GM18502 (cell line): ENCODE data around the gene MET.

Experiments used
- ATAC-seq: cut with Tn5 transposase; IDR thresholded peaks from one replicate; pipeline ENCODE4 v1.9.1; 2021; ENCODE audit warnings: mild to moderate bottlenecking; ENCODE audit not compliant: unreplicated experiment, poor library complexity

Gene MET

DNA sequence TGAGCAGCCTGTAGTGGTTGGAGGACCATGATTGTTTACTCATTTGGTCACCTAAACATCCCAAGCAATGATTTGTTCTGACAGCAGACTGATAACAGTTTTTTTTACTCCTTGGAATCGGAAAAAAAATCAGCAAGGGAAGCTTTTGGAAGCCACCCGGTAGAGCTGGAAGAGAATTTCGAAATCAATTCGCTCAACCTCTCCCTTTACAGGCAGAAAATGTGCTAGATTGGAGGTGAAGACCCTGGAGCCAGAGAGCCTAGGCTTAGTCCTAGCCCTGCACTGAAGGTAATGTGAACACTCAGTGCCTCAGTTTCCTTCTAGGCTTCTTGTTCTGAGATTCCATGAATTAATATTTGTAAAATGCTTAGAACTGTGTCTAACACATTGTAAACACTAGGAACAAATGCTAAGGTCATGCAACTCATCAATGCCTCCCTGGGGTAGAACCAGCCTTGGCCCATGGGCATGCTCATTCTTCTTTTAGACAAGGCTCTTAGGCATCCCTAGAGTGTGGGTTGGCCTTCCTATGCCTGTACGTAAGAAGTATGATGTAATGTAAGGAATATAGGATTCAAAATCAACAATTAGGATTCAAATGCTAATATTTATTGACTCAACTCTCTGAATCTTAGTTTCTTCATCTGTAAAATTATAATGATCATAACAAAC, 52.7 kb downstream of the MET start:
- ATAC-seq: no peak

DNA sequence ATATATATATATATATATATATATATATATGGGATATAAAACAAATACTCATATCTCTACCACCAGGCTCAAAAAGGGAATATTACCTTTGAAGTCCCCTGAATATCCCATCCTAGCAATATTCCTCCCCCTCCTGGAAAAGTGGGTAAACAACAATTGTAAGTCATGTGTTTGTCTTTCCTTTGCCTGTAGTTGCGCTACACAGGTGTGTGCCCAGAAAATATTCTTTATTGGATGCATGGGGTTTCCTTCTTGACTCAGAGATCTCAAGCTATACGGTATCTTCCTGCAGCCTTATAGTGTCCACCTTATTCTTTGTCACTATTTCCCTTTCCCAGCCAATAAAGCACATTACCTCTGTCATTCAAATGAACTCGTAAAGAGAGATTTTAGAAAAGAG, 54.2 kb downstream of the MET start:
- ATAC-seq: no peak

DNA sequence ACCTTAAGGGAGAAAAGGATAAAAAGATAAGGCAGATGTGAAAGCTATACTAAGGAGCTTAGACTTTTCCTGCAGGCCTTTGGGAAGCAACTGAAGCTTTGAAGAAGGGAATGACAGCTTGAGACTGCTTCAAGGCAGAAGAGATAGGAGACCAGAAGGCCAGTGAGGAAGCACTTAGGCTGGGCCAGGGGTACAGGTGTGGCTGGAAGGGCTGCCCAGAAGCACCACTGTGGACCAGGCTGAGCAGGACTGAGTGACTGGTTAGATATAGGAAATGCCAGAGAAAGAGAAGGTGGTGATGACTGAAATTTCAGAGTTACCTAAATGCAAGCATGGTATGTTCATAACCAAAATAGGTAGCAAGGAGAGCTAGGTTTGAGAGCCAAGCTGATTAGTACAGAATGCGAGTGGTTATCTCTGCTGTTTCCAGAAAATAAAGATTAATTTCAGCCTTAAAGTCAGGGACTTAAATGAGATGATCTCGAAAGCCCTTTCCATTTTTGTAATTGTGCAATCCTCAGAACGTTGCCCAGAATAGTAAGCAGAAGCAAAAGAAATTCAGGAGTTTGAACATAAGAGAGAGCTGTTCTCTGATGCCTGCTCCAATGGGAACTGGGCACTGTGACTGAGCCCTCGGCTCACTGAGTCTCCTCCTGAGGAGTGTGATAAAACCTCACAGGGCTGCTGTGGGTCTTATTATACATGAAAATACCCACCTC, 54.9 kb downstream of the MET start:
- no peak for ATAC-seq

DNA sequence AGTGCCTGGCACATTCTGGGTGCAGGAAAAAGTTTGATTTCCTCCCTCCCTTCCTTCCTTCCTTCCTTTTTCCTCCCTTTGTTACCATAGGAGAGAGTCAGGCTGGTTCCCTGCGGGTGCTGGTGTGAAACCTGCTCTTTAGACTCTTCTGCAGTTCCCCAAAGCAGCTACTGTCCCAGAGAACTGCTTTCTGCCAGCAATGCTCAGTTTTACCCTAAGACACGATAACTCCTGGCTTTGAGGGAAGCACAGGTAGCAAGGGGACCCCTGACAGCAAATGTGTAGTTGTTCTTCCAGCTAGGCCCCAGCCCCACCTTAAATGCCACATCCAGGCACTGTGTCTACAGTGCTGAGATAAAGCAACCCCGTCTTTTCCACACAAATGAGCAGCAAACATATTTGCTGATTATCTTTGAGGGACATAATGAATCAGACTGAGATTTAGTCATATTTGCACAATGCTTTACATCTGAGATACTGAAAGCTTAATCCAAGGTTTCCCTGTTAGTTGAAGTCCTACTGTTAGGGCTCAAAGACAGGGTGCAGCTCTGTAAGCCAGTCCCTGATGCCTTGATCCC, 55.5 kb downstream of the MET start:
- ATAC-seq: no peak

DNA sequence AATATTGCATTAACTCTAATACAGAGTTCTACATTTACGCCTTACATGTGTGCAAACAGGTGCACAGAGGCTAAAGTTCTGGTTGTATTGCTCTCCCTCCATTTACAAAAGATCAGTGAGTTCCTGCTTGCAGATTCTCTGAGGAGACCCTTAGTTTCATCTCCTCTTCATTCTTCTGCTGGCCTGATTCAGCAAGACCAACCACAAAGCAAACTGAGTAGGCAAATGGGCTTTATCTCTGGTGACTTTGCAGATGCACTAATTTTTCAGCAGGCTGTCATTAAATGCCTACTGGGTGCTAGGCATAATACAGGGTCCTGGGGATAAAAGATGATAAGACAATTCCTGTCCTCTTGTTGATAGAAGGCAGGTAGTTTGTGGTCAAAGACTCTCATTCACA, 56.4 kb downstream of the MET start:
- ATAC-seq: no peak

DNA sequence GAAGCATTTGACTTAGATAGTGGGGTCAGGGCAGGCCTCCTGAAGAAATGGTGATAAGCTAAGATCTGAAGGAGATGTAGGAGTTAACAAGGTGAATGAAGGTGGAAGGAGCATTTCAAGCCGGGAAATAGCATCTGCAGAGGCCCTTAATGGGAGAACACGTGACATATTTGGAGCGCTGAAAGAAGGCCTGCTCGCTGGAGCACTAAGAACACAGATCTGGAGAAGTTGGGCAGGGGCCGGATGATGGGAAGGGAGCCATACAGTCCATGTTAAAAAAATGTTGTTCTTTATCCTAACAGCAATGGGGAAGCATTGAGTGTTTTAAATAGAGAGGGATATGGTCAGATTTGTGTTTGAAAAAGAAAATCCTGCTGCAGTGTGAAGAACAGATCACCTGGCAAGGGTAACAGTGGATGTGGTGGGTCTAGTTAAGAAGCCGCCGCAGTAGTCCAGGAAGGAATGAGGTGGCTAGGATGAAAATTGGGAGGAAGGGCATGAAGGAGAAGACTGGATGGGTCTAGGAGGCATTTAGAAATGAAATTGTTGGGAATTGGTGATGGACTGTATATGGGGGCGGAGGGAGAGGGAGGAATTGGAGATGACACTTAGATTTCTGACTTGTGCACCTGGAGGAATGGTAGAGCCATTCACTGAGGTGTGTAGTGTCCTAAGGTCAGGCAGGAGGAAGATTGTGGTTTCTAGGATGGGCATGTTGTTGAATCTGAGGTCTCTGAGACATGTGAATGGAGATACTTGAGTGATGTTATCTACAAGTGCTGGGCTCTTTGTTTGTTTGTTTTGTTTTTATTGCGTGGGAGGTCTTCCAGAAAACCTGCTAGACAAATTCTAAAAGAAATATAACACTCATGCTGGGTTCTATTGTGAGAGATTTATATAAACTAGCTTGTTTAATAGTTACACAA, 58.4 kb downstream of the MET start:
- no peak for ATAC-seq

DNA sequence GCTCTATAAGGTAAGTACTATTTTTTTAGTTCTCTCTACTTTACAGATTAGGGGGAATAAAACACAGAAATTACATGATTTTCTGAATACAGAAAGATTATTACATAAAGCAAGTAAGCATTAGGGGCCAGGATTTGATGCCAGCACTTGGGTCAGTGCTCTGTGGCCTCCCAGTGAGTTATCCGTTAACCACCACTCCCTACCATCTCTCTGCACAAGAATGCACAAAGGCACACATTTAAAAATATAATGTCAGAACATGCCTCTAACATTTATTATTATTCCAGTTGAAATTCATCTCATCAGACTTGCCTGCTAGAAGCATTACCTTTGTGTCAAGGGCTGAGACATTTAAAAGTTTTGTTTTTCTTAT, 59.0 kb downstream of the MET start:
- ATAC-seq: no peak

DNA sequence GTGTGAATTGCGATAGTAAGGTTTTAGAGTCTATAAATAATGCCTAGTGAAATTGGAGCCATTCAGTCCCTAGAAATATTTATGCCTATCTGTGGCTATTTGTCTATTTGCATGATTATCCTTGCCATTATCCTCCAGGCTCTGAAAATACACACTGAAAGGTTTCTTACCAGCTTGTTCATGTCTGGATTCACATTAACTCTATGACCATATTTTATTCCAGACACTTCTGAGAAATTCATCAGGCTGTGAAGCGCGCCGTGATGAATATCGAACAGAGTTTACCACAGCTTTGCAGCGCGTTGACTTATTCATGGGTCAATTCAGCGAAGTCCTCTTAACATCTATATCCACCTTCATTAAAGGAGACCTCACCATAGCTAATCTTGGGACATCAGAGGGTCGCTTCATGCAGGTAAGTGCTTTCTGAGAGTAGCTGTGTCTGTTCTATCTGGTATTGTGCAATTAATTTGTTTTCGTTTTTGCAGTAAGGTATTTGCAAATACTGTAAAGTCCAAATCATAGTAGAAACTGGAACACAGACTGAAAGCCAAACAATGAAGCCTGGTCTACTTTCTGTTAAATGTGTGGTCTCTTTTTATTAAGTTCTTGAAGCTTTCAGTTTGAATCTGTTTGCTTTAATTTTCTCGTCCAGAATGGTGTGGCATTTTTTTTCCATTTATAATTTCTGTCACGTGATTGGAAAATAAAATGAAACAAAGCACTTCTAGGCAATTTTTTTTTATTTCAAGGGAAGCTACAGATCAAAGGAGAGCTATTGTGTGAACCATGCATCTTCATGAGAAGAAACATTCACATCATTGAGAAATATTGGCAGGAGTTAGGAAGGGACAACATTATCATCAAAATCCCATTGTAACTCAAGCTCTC, 59.7 kb downstream of the MET start:
- ATAC-seq: no peak

DNA sequence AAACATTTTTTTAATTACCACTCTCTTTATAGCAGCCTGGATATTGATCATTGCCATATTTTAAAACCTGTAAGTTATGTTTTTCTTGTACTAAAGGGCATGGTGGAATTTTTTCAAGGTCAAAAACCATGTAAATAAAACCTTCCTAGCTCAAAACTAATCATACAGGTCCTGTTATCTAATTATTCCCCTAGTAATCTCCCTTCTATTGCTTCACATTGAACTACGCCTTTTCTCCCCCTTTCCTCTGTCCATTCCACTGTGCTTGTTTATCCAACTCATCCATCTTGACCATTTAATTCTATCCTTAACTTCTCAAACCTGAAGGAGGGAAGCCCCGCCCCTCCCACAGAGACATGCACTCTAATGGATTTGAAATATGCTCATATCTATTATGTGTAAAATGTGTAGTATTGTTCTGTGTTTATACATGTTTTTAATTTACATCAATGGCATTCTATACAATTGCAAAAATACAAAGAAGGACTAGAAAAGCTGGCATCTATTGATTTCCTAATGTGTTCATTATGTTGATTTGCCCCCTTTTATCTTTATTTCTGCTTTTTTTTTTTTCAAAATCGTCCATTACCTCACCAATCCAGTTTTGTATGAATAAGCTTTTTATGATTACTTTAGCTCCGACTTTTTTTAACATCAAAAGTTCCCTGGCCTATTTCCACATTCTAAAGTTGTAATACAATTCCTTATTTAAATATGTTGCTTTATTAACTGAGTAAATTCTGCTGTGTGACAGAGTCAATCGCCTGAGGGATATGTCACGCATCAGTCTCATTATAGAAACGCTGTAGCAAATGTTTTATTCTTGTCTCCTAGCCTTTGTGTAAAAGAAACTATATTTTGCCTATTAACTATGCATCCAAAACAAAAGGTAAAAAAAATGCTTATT, 61.0 kb downstream of the MET start:
- no peak for ATAC-seq

DNA sequence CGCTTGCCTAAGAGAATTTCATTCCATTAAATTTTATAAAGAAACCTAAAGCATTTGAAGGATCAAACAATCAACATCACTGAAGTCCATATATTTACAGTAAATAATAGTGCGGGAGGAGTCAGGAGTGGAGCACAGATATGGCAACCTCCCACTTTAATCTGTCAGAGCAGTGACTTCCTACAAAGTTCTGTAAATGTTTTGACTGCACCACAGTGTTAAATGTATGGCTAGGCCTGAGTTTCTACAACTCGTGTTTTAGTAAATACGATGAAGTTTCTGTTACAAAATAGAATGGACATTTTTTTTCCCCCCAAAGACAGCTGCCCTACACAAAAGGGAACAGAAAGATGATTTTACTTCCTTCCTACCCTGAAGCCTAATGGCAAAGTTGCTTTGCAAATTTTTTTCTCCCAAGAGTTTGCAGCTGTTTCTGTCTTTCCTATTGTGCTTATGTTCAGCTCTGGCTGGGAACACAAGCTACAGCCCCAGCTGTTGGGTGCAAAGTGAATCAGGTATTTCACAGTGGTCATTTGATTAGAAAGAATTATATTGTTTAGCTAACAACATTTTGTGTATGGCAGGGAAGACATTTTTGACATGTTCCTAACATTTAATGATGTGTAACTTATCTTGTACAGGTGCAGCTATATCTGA, 62.1 kb downstream of the MET start:
- no peak for ATAC-seq

DNA sequence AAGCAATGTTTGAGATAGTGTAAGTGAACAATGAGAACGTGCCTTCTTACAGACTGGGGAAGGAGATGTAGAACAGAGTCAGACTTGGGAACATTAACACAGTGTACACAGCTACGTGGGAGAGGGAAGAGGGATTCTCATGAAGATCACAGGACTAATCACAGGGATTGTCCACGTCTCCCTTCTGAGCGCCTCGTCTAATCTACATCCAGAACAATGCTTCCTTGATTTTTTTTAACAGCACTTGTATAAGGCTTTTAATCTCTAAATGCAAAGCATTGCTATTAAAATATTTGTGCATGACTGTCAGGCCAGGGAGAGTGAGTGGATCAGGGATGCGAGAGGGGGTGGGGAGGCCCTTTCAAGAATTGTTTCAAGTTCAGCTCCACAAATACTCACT, 62.7 kb downstream of the MET start:
- no peak for ATAC-seq

DNA sequence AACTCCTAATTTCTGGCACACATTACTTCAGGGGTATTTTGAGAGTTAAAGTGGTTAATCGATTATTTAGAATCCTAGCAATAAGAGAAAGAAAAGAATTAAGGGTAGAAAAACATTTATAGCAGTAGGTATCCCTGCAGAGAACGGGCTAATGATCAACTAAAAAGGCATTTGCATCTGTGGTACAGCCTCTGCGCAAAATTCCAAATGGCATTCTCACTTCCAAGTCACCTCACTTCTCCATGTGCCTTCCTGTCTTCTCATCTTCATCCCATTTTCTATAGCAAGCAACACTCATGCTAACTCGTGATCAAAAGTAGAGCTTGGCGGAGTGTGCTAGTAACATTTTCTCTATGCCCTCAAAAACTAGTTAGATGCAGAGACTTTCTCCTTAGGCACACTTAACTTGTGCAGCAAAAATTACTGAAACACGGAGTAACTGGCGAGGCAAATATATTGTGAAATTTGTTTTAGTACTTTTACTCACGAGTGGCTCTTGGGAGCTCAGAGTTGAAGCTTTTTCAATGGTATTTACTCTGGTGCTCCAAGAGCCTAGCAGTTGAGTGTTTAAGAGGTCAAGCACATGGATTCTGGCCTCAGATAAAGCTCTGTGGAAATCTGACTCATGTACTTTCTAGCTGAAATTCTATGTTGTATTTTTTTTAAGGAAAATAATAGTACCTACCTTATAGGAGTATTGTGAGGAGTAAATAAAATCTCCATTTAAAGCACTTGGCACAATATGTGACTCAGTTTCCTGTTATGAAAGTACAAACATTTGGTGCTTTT, 65.1 kb downstream of the MET start:
- ATAC-seq: no peak

DNA sequence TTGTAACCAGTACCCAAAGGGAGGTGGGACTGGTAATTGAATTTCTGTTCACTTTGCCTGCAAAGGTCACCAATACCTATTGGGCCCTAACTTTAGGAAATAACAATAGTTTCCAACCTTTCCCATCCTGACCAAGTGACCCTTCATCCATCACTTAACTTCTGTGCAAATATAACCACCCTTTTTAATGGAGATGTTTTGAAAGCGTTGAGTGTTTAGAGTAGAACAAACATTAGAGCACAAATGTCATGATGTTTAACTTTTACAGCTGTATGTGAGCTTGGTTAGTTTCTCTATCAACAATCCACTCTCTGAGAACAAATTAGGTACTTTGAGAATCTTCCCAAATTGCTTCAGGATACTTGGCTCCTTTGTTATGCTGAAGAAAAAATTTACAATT, 66.4 kb downstream of the MET start:
- no peak for ATAC-seq

DNA sequence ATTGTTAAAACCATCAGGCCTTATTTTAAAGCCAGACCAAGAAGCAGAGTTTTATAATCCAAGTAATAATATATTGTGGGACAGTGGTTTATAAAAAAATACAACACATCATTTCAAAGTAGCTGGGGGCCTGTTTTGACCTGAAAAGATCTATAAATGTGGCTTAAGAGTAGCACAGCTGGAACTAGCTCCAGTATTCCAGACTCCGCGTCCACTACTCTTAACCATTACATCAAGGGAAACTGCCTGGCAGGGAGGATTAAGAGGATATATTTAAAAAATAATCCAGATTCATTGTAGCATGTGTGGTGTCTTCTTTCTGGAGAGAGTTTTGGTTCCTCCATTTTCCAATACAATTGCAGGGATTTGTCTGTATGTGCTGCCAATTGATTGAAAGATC, 67.3 kb downstream of the MET start:
- no peak for ATAC-seq

DNA sequence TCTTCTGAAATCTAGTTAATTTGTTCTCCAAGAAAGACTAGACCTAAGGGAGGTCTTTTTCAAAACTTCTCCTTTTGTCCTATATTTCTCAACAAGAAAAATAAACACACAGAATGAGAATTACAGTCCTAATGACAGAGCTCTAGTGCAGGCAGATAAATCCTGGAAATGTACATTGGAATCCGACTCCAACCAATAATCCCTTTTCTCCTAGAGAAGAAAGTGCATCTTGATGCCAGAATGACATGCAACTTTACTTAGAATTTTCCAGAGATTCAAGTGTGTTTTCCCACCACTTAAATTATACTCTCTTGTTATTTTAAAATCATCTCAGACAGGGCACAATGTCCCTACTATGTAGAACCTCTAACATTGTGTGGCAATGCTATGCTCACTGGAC, 68.2 kb downstream of the MET start:
- ATAC-seq: no peak

DNA sequence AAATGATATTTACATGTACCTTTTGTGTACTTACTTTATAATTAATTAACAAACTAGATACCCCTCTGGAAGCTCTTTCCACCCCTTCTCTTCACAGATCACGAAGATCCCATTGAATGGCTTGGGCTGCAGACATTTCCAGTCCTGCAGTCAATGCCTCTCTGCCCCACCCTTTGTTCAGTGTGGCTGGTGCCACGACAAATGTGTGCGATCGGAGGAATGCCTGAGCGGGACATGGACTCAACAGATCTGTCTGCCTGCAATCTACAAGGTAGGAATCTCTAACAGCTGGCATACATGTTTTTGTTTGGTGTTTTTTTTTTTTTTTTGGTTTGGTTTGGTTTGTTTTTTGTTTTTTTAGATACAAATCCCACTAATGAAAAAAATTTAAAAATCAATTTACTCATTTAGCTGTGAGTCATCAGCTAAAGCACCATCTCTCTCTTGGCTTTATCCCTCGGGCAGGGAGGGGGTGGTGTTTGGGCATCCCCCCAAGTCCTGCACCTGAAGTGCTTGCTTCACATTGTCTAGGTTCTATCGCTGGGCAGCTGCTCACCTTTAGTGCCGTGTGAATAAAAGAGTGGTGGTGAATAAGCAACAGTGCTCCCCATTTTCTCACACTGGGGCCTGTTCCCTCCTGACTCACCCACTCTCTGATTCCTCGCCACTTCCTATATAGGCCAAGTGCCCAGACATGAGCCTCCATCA, 68.9 kb downstream of the MET start:
- ATAC-seq: no peak
